Peyer's patch (tissue), 4 donors: Measurements from ENCODE around the gene LIFR. TPM values are rescaled to one million over a fixed set of nuclear protein-coding genes. Genes with fewer than 3 reads are reported as not detected.
"Not testable (repeated sequence)": the region's sequence is repeated elsewhere in the genome, so short reads cannot be mapped to it uniquely, and the experiment has no call there.

Experiments used
- DNase-seq, 3 donors: peaks; one replicate each; pipeline ENCODE4 v3.0.0-alpha.2; 2017 to 2019
- H3K27ac ChIP-seq, 4 donors: fragments of 200-600 bp; sonication (generic); one replicate each; pipeline ENCODE4 v1.5.1; 2016 to 2019
- H3K27me3 ChIP-seq, 2 donors: fragments of 200-600 bp; sonication (generic); one replicate each; pipeline ENCODE4 v1.5.1; 2019
- H3K36me3 ChIP-seq, 3 donors: fragments of 200-600 bp; sonication (generic); one replicate each; pipeline ENCODE4 v1.5.1; 2016 to 2019
- H3K4me1 ChIP-seq, 4 donors: fragments of 200-600 bp; sonication (generic); one replicate each; pipeline ENCODE4 v1.5.1; 2016 to 2019
- H3K4me3 ChIP-seq, 4 donors: fragments of 200-600 bp; sonication (generic); 1 replicate in 3 of 4; 2 replicates in 1 of 4; pipeline ENCODE4 v1.5.1; 2016 to 2019; ENCODE audit warnings: mild to moderate bottlenecking in 1 of 4
- H3K9me3 ChIP-seq, 4 donors: fragments of 200-600 bp; sonication (generic); one replicate each; pipeline ENCODE4 v1.5.1; 2016 to 2019; ENCODE audit warnings: mild to moderate bottlenecking in 1 of 4
- POLR2A ChIP-seq, 2 donors: fragments of 450-650 bp; IDR thresholded peaks; one replicate each; pipeline ENCODE4 v1.5.1; 2017; ENCODE audit warnings: antibody characterized with exemption in 2 of 2, mild to moderate bottlenecking in 2 of 2, moderate library complexity in 2 of 2
- total RNA-seq, 4 donors: library from RNA; depleted of rRNA; stranded (reverse); fragments of >200 nt; gene quantifications; one replicate each; pipeline ENCODE4 v1.1.0, GENCODE V29; 2016
- TF ChIP-seq, protein P1 (sequence below), 6 experiments: fragments of 450-650 bp in 4 of 6; fragments of 200-600 bp in 2 of 6; sonication (generic) in 1 of 6; IDR thresholded peaks; one replicate each; pipeline ENCODE4 v1.5.1; 2017 to 2019; ENCODE audit warnings: antibody characterized with exemption in 6 of 6, mild to moderate bottlenecking in 3 of 6, moderate library complexity in 1 of 6

Gene LIFR
- total RNA-seq, 4 donors from 2014 or later: 10.7 to 98.2 (median 19.9) TPM

DNA sequence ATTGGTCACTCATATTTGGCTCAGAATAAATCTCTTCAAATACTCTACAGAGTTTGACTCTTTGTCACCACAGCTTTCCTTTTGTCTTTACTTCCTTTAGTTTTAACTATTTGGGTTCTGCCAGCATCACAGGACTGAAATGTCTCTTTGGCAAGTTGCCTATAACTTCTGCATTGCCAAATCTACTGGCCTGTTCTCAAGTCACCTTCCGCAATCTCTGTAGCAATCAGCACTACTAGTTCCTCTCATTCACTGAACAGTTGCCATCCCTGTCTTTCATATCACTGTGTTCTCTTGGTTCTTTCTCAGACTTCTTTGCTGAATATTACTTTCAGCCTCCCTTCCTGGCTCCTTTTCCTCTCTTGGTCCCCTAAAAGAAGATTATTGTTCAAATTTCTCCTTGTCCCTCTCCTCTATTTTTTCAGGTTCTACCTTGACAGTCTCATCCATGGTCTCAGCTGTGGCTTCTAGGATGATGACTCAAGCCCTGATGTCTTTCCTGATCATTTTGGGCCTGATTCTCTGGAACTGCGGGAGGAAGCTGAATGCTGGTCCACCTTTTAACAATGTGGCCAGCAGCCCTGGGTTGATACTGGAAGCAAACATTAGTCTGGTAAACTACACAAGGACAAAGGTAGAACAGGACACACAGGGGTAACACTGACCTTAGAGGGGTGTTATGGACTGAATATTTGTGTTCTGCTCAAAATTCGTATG is 44.0 kb upstream of the LIFR start:
- DNase-seq: no peak
- Histone ChIP-seq H3K4me1 (no peaks in the 10 kb centered on the region), H3K36me3 (no peaks in the 10 kb centered on the region), H3K4me3 (no peak overlapping the region), H3K9me3 (no peaks in the 10 kb centered on the region), H3K27ac (no peak overlapping the region), H3K27me3 (no peaks in the 10 kb centered on the region)
- TF ChIP-seq, protein P1, sequence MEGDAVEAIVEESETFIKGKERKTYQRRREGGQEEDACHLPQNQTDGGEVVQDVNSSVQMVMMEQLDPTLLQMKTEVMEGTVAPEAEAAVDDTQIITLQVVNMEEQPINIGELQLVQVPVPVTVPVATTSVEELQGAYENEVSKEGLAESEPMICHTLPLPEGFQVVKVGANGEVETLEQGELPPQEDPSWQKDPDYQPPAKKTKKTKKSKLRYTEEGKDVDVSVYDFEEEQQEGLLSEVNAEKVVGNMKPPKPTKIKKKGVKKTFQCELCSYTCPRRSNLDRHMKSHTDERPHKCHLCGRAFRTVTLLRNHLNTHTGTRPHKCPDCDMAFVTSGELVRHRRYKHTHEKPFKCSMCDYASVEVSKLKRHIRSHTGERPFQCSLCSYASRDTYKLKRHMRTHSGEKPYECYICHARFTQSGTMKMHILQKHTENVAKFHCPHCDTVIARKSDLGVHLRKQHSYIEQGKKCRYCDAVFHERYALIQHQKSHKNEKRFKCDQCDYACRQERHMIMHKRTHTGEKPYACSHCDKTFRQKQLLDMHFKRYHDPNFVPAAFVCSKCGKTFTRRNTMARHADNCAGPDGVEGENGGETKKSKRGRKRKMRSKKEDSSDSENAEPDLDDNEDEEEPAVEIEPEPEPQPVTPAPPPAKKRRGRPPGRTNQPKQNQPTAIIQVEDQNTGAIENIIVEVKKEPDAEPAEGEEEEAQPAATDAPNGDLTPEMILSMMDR (IDR thresholded peaks at IDR 0.05): no peak
- TF ChIP-seq POLR2A (IDR thresholded peaks at IDR 0.05): no peak

DNA sequence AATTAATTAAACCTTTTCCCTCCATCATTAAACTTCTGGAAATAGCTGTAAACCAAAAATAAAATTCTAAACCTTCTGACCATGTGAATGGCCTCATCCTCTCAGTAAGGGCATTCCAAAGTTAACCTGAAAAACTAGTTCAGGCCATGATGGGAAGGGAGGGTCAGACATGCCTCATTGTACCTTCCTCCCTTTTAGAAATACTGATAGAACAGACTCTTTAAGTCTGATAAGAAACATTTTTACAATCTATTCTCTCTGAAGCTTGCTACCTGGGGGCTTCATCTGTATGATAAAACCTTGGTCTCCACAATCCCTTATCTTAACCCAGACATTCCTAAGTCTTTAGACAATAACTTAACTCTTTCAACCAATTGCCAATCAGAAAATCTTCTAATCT is 43.3 kb upstream of the LIFR start:
- not testable (repeated sequence) for H3K27me3 ChIP-seq, H3K4me3 ChIP-seq, H3K36me3 ChIP-seq, H3K9me3 ChIP-seq, DNase-seq, H3K27ac ChIP-seq, H3K4me1 ChIP-seq

DNA sequence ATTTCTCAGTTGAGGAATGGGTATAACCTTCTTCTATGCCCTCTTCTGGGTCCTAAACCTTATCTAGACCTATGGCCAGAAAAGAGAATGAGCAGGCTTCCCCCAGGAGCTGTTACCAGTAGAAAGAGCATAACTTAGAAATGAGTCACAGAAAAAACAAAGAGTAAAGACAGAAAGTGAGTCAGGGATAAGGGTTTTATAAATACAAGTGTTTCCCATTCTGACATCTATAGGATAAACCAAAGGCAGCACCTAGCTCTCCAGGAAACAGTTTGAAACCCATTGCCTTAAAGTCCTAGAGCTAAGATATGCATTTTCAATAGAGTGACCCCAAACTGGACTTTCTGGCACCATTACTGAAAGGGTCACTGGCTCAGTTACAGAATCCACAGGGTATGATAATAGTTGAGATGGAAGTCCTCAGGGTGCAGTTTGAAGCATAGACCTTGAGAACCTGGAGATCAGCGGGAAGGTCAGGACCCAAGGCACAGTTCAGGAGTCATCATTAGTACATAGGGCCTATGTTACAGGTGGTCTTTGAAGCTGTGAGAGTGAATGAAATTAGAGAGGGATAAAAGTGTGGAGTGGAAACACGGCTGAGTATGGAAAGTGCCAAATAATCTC is 42.7 kb upstream of the LIFR start:
- DNase-seq: no peak
- TF ChIP-seq, protein P1 (IDR thresholded peaks at IDR 0.05): no peak
- no peak for TF ChIP-seq POLR2A (IDR thresholded peaks at IDR 0.05)

DNA sequence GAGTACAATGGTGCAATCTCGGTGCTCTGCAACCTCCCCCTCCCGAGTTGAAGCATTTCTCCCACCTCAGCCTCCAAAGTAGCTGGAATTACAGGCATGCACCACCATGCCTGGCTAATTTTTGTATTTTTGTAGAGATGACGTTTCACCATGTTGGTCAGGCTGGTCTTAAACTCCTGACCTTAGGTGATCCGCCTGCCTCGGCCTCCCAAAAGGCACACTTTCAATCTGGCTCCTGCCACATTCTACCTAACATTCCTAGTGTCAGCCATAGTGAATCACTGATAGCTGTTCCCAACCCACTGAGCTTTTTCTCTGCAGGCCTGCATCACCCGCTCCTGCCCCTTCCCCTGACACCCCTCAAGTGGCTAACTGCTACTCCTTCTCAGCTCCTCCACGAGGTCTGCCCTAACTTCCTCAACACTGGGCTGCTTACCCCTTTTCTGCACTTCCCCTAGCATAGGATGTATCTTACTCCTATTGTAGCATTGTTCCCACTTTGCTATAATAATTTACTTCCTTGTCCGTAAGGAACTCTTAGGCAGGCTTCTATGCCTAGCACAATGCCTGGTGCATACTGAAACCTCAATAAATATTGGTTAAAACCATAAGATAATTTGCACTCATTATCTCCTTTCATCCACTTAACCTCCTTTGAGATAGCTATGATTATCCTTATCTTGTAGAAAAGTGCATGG is 42.0 kb upstream of the LIFR start:
- Histone ChIP-seq H3K4me3 (no peak overlapping the region), H3K27ac (no peak overlapping the region), H3K4me1 (no peaks in the 10 kb centered on the region), H3K9me3 (no peaks in the 10 kb centered on the region), H3K36me3 (no peaks in the 10 kb centered on the region), H3K27me3 (no peaks in the 10 kb centered on the region)
- DNase-seq: no peak
- TF ChIP-seq, protein P1 (IDR thresholded peaks at IDR 0.05): no peak

More for the DNA sequence above, 42.7 kb upstream of the LIFR start:
- no peaks in the 10 kb centered on the region for H3K9me3 ChIP-seq
- H3K27me3 ChIP-seq: no peaks in the 10 kb centered on the region
- no peaks in the 10 kb centered on the region for H3K36me3 ChIP-seq
- H3K27ac ChIP-seq: no peak overlapping the region
- no peak overlapping the region for H3K4me3 ChIP-seq
- H3K4me1 ChIP-seq: no peaks in the 10 kb centered on the region

DNA sequence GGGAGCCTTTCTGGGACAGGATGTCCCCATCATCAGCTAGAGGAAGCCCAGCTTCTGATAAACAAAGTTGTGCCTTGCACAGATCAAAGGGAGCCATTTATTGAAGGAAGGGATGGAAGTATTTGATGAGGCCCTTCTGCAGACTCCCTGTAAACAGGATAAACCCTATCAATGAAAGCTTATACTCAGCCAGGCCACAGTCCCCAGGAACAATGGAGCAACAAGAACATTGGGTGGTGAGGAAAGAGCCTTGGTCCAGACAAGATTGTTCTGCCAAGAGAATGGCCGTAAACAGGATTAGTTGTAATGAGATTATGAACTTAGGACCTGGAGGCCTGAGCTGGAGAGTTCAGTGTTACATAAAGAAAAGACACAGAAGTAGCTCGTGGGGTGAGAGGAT is 40.5 kb upstream of the LIFR start:
- no peaks in the 10 kb centered on the region for H3K4me1 ChIP-seq
- no peaks in the 10 kb centered on the region for H3K9me3 ChIP-seq
- no peak for DNase-seq
- no peak overlapping the region for H3K27ac ChIP-seq
- H3K27me3 ChIP-seq: no peaks in the 10 kb centered on the region
- no peaks in the 10 kb centered on the region for H3K36me3 ChIP-seq
- no peak overlapping the region for H3K4me3 ChIP-seq
- TF ChIP-seq POLR2A (IDR thresholded peaks at IDR 0.05): no peak
- TF ChIP-seq, protein P1 (IDR thresholded peaks at IDR 0.05): no peak

DNA sequence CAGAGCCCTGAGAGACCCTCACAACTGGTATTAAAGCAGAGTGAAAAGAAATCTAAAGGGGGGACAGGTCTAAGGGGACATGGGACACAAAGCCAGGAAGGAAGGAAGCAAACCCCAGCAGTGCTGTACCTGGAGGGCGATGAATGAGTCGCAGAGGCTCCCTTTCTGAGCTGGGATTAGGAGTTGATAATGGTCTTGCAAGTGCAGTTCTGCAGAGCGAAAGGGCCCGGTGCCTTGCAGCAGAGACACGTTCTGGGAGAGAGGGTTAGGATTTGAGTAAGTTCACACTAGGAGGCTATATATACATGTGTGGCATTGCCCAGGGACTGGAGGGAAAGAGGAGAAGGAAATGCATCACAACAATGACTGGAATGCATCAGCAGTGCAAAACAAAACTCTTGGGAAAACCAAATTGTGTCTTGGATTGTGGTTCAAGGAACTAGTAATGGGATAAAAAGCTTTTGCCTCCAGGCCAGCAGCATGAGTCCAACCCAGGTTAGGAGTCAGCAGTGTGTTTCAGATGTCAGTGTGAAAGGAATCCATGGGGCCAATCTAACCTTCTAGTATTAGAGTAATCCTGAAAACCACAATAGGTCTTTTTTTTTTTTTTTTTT is 38.8 kb upstream of the LIFR start:
- H3K4me1 ChIP-seq: no peaks in the 10 kb centered on the region
- H3K27ac ChIP-seq: no peak overlapping the region
- no peak overlapping the region for H3K4me3 ChIP-seq
- DNase-seq: no peak
- H3K36me3 ChIP-seq: no peaks in the 10 kb centered on the region
- no peaks in the 10 kb centered on the region for H3K27me3 ChIP-seq
- TF ChIP-seq, protein P1 (IDR thresholded peaks at IDR 0.05): no peak
- no peak for TF ChIP-seq POLR2A (IDR thresholded peaks at IDR 0.05)
- H3K9me3 ChIP-seq: no peaks in the 10 kb centered on the region
